GM21423 (cell line): Measurements from ENCODE around the gene M1AP.

ENCODE experiments used
- ATAC-seq: cut with Tn5 transposase; IDR thresholded peaks from one replicate; pipeline ENCODE4 v1.9.1; 2021; ENCODE audit warnings: mild to moderate bottlenecking, moderate library complexity; ENCODE audit not compliant: unreplicated experiment

The M1AP gene

GRCh38 chr2:74648009-74648443 is at the start of gene M1AP:
TSS of gene M1AP (minus strand) at chr2:74648330. CDS start at chr2:74640275, 8,055 bp downstream.
- ATAC-seq, result no peak

GRCh38 chr2:74696829-74697228 is 48.7 kb upstream of the M1AP start:
- ATAC-seq, result no peak

GRCh38 chr2:74695663-74696062 is 47.5 kb upstream of the M1AP start:
- ATAC-seq, result no peak

GRCh38 chr2:74694281-74694680 is 46.2 kb upstream of the M1AP start:
- ATAC-seq, result no peak

GRCh38 chr2:74693668-74694067 is 45.5 kb upstream of the M1AP start:
- ATAC-seq, result no peak

- ATAC-seq, result no peak
These were observed 45.1 kb upstream of the M1AP start for GRCh38 chr2:74693213-74693612.

- no peak for ATAC-seq
These were observed 43.8 kb upstream of the M1AP start for GRCh38 chr2:74691929-74692328.

- peak; percentile 71 for ATAC-seq
These were observed 42.4 kb upstream of the M1AP start for GRCh38 chr2:74690571-74690970.

GRCh38 chr2:74689671-74690070 is 41.5 kb upstream of the M1AP start:
- no peak for ATAC-seq

GRCh38 chr2:74688881-74689280 is 40.8 kb upstream of the M1AP start:
- ATAC-seq, result no peak

GRCh38 chr2:74685408-74685807 is 37.3 kb upstream of the M1AP start:
- ATAC-seq, result no peak

- no peak for ATAC-seq
These were observed 34.4 kb upstream of the M1AP start for GRCh38 chr2:74682501-74682900.

- no peak for ATAC-seq
These were observed 31.5 kb upstream of the M1AP start for GRCh38 chr2:74679615-74680014.

- ATAC-seq, result no peak
These were observed 28.2 kb upstream of the M1AP start for GRCh38 chr2:74676331-74676730.

- ATAC-seq, result no peak
These were observed 27.0 kb upstream of the M1AP start for GRCh38 chr2:74675090-74675489.

GRCh38 chr2:74673826-74674528 is 25.8 kb upstream of the M1AP start:
- ATAC-seq, result no peak

GRCh38 chr2:74671479-74671878 is 23.3 kb upstream of the M1AP start:
- ATAC-seq, result no peak

GRCh38 chr2:74670263-74670662 is 22.1 kb upstream of the M1AP start:
- ATAC-seq, result no peak

GRCh38 chr2:74668087-74668486 is 20.0 kb upstream of the M1AP start:
- no peak for ATAC-seq

- no peak for ATAC-seq
These were observed 11.3 kb upstream of the M1AP start for GRCh38 chr2:74659462-74659861.

- ATAC-seq, result no peak
These were observed 10.4 kb upstream of the M1AP start for GRCh38 chr2:74658516-74658915.

- ATAC-seq, result no peak
These were observed 7.4 kb upstream of the M1AP start for GRCh38 chr2:74655579-74655978.
